Tibial nerve (tissue), 4 donors: ENCODE data around the gene LMO7.

Source experiments
- EP300 ChIP-seq, 2 donors: sonication (generic); formaldehyde crosslinking; IDR thresholded peaks; one replicate each; pipeline ENCODE4 v1.6.1; 2017; ENCODE audit warnings: antibody characterized with exemption in 2 of 2, mild to moderate bottlenecking in 1 of 2
- POLR2A ChIP-seq, 2 donors: fragments of 450-650 bp; IDR thresholded peaks; one replicate each; pipeline ENCODE4 v1.6.1; 2017; ENCODE audit warnings: antibody characterized with exemption in 2 of 2, mild to moderate bottlenecking in 2 of 2, moderate library complexity in 2 of 2
- TF ChIP-seq, protein P1 (sequence below), 5 experiments: fragments of 200-600 bp in 3 of 5; fragments of 450-650 bp in 2 of 5; sonication (generic) in 3 of 5; IDR thresholded peaks; one replicate each; pipeline ENCODE4 v1.5.1; 2016 to 2019; ENCODE audit warnings: antibody characterized with exemption in 5 of 5, mild to moderate bottlenecking in 3 of 5, moderate library complexity in 2 of 5

DNA sequence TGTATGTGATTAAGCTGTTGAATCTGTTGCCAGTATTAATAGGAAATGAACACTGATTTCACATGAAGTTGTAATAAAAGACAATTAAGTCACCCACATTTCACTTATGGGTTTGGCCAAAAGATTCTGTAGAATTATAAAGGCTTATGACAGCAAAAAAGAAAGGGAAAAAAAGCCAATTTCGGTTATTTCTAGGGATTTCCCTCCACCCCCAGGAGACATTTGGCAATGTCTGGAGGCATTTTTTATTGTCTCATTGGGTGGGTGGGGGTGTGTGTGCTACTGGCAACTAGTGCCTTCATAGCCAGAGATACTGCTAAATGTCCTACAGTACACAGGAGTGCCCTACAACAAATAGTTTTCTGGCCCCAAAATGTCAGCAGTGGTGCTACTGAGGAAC is 175.7 kb downstream of the LMO7 start:
- TF ChIP-seq POLR2A (IDR thresholded peaks at IDR 0.05) (no peak), EP300 (IDR thresholded peaks at IDR 0.05) (no peak)
- TF ChIP-seq, protein P1, sequence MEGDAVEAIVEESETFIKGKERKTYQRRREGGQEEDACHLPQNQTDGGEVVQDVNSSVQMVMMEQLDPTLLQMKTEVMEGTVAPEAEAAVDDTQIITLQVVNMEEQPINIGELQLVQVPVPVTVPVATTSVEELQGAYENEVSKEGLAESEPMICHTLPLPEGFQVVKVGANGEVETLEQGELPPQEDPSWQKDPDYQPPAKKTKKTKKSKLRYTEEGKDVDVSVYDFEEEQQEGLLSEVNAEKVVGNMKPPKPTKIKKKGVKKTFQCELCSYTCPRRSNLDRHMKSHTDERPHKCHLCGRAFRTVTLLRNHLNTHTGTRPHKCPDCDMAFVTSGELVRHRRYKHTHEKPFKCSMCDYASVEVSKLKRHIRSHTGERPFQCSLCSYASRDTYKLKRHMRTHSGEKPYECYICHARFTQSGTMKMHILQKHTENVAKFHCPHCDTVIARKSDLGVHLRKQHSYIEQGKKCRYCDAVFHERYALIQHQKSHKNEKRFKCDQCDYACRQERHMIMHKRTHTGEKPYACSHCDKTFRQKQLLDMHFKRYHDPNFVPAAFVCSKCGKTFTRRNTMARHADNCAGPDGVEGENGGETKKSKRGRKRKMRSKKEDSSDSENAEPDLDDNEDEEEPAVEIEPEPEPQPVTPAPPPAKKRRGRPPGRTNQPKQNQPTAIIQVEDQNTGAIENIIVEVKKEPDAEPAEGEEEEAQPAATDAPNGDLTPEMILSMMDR (IDR thresholded peaks at IDR 0.05): no peak
